ENCODE data around the gene FOXG1. TPM values are rescaled to one million over a fixed set of nuclear protein-coding genes. Genes with fewer than 3 reads are reported as not detected.

FOXG1 gene
- total RNA-seq, 1 experiment from 2014 or later = not detected

DNA sequence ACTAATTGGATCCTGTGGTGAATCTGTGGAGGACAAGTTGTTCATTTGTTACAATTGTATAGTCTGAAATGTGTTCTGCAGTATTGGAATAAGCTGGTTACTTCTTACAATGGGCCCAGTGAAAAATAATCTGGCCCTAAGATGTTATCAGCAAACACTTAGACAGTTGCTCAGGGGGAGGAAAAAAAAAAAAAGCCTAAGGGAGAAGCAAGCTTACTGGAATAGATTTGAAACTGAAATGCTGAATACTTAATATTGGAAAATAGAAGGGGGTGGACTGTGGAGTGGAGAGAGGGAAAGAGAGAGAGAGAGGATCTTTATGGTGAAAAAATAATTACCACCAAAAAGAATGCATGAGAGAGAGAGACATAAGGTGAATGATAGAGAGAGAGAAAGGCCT, 4.0 kb downstream of the FOXG1 start:
- H3F3A ChIP-seq (ENCODE audit: low read length, unreplicated experiment) = no peaks in the 10 kb centered on the region
- ATAC-seq (no peak), DNase-seq (no peak)
- no peaks in the 10 kb centered on the region for H3K9me3 ChIP-seq (ENCODE audit: low read length)
- H2AFZ ChIP-seq (ENCODE audit: low read length) = no peak overlapping the region
- no peaks in the 10 kb centered on the region for H3K79me2 ChIP-seq (ENCODE audit: low read length)
- no peak overlapping the region for H3K4me2 ChIP-seq (ENCODE audit: low read length)
- no peak overlapping the region for H3K9ac ChIP-seq (ENCODE audit: low read length)
- H3K4me3 ChIP-seq (ENCODE audit: low read length) = no peak overlapping the region
- H3K27me3 ChIP-seq (ENCODE audit: low read length) = peaks cover 74% of the 10 kb centered on the region
- no peaks in the 10 kb centered on the region for H4K20me1 ChIP-seq (ENCODE audit: low read length)
- TF ChIP-seq EZH2phosphoT487 (IDR thresholded peaks at IDR 0.05; ENCODE audit: borderline replicate concordance, low read length) (no peak), EZH2 (IDR thresholded peaks at IDR 0.05; ENCODE audit: low read length, unreplicated experiment) (no peak)
- TF ChIP-seq, protein P1, sequence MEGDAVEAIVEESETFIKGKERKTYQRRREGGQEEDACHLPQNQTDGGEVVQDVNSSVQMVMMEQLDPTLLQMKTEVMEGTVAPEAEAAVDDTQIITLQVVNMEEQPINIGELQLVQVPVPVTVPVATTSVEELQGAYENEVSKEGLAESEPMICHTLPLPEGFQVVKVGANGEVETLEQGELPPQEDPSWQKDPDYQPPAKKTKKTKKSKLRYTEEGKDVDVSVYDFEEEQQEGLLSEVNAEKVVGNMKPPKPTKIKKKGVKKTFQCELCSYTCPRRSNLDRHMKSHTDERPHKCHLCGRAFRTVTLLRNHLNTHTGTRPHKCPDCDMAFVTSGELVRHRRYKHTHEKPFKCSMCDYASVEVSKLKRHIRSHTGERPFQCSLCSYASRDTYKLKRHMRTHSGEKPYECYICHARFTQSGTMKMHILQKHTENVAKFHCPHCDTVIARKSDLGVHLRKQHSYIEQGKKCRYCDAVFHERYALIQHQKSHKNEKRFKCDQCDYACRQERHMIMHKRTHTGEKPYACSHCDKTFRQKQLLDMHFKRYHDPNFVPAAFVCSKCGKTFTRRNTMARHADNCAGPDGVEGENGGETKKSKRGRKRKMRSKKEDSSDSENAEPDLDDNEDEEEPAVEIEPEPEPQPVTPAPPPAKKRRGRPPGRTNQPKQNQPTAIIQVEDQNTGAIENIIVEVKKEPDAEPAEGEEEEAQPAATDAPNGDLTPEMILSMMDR (conservative IDR thresholded peaks at IDR 0.05; ENCODE audit: low read depth, low read length) = no peak
- no peak overlapping the region for H3K27ac ChIP-seq (ENCODE audit: low read length)
- intact Hi-C loops (cut with micrococcal nuclease) = loop anchor here (5.0 kb wide), 1 partner anchor 767 kb away; no protein-coding TSS in a partner anchor
- no peaks in the 10 kb centered on the region for H3K9me2 ChIP-seq (replicated peaks; ENCODE audit: low read length)
- ChIA-PET CTCF (interaction anchor here (0.7 kb wide), 1 partner anchor 10 kb away, joined by 5 read pairs; no protein-coding TSS in a partner anchor), POLR2A (ENCODE audit: unreplicated experiment) (no interaction called here)
- no peaks in the 10 kb centered on the region for H3K4me1 ChIP-seq (ENCODE audit: insufficient read depth, low read length)
- no TSS peak for BruUV-seq (replicated peaks)
- H3K36me3 ChIP-seq (ENCODE audit: low read depth, low read length) = no peaks in the 10 kb centered on the region

DNA sequence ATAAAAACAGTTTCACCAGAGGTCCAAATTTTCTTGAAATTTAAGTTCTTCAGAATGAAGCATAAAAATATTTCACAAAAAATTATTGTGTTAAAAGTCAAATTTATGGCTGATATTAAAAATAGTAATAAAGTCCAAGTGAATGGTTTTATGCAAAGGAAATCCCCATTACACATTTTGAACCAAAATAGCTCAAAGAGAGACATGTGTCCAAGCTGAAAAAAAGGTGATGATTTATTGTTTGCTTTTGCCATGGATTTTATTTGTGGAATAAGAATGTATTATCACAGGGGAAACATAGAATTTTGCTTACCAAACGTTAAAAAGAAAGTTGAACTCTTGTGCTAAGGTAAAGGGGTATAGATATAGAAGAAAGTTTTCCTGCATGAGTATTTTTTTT, 4.6 kb downstream of the FOXG1 start:
- intact Hi-C loops (cut with micrococcal nuclease) = loop anchor here (5.0 kb wide), 1 partner anchor 766 kb away; no protein-coding TSS in a partner anchor
- Histone ChIP-seq H3K36me3 (ENCODE audit: low read depth, low read length) (no peaks in the 10 kb centered on the region), H3K79me2 (ENCODE audit: low read length) (no peaks in the 10 kb centered on the region), H3K9me2 (replicated peaks; ENCODE audit: low read length) (no peaks in the 10 kb centered on the region), H3K9me3 (ENCODE audit: low read length) (no peaks in the 10 kb centered on the region), H3K27me3 (ENCODE audit: low read length) (peaks cover 77% of the 10 kb centered on the region), H3K27ac (ENCODE audit: low read length) (no peak overlapping the region), H3K4me1 (ENCODE audit: insufficient read depth, low read length) (no peaks in the 10 kb centered on the region), H3K9ac (ENCODE audit: low read length) (no peak overlapping the region), H3K4me2 (ENCODE audit: low read length) (no peak overlapping the region), H4K20me1 (ENCODE audit: low read length) (no peaks in the 10 kb centered on the region), H3F3A (ENCODE audit: low read length, unreplicated experiment) (no peaks in the 10 kb centered on the region), H3K4me3 (ENCODE audit: low read length) (no peak overlapping the region), H2AFZ (ENCODE audit: low read length) (no peak overlapping the region)
- TF ChIP-seq EZH2phosphoT487 (IDR thresholded peaks at IDR 0.05; ENCODE audit: borderline replicate concordance, low read length) (no peak), EZH2 (IDR thresholded peaks at IDR 0.05; ENCODE audit: low read length, unreplicated experiment) (no peak)
- TF ChIP-seq, protein P1 (conservative IDR thresholded peaks at IDR 0.05; ENCODE audit: low read depth, low read length) = no peak
- ChIA-PET CTCF (no interaction called here), POLR2A (ENCODE audit: unreplicated experiment) (no interaction called here)
- no peak for ATAC-seq
- DNase-seq = no peak
- no TSS peak for BruUV-seq (replicated peaks)

DNA sequence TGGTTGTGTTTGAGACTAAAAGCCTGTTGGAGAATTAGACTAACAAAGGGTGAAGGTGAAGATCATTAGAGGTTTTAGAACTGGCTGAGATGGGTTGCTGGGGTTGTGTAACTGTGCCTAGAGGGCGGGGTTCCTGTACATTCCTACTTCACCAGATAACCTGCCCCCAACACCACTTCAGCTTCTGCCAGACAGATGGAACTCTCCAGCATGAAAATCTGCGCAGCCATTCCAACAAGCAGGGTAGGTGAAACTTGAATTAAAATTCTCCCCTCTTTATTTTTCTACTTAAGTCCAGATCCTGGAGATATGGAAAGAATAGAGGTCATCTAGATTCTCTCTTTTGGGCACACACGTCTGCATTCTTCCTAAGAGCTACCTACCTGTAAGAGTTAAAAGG, 6.0 kb downstream of the FOXG1 start:
- TF ChIP-seq, protein P1 (conservative IDR thresholded peaks at IDR 0.05; ENCODE audit: low read depth, low read length) = no peak
- TF ChIP-seq EZH2phosphoT487 (IDR thresholded peaks at IDR 0.05; ENCODE audit: borderline replicate concordance, low read length) (no peak), EZH2 (IDR thresholded peaks at IDR 0.05; ENCODE audit: low read length, unreplicated experiment) (no peak)
- Histone ChIP-seq H3K27me3 (ENCODE audit: low read length) (peaks cover 91% of the 10 kb centered on the region), H3K9me2 (replicated peaks; ENCODE audit: low read length) (no peaks in the 10 kb centered on the region), H4K20me1 (ENCODE audit: low read length) (no peaks in the 10 kb centered on the region), H3K9me3 (ENCODE audit: low read length) (no peaks in the 10 kb centered on the region), H3K4me1 (ENCODE audit: insufficient read depth, low read length) (no peaks in the 10 kb centered on the region), H3K79me2 (ENCODE audit: low read length) (no peaks in the 10 kb centered on the region), H3K27ac (ENCODE audit: low read length) (no peak overlapping the region), H3K4me3 (ENCODE audit: low read length) (no peak overlapping the region), H3K9ac (ENCODE audit: low read length) (no peak overlapping the region), H3K36me3 (ENCODE audit: low read depth, low read length) (no peaks in the 10 kb centered on the region), H3F3A (ENCODE audit: low read length, unreplicated experiment) (no peaks in the 10 kb centered on the region), H3K4me2 (ENCODE audit: low read length) (no peak overlapping the region), H2AFZ (ENCODE audit: low read length) (no peak overlapping the region)
- intact Hi-C loops (cut with micrococcal nuclease) = loop anchor here (5.0 kb wide), 1 partner anchor 765 kb away; no protein-coding TSS in a partner anchor
- ATAC-seq (no peak), DNase-seq (no peak)
- POLR2A ChIA-PET (ENCODE audit: unreplicated experiment) = no interaction called here
- CTCF ChIA-PET = no interaction called here
- no TSS peak for BruUV-seq (replicated peaks)

All from PC-3 (cell line).